ENCODE measurements around the gene NOD1. TPM values are rescaled to one million over a fixed set of nuclear protein-coding genes. Genes with fewer than 3 reads are reported as not detected.
A peak's percentile ranks its signal among the peaks of the same experiment; 100 is the strongest.

Gene NOD1
- polyA plus RNA-seq, 3 donors, result 2.8 to 15.0 (median 4.6) TPM

GRCh38 chr7:30395676-30396075 is 82.9 kb downstream of the NOD1 start:
- no peak for TF ChIP-seq CTCF (IDR thresholded peaks at IDR 0.05)
- Mint-ChIP-seq H3K9me3 (no peaks in the 10 kb centered on the region), H3K4me3 (no peak overlapping the region), H3K36me3 (peaks cover 7 to 15% of the 10 kb centered on the region in 2 donors), H3K4me1 (peaks cover 4% of the 10 kb centered on the region), H3K27me3 (ENCODE audit: low read depth in 3 of 3) (no peaks in the 10 kb centered on the region), H3K27ac (peak overlapping the region in 2 of 7 donors; percentile 32 to 51)
- no peak for DNase-seq
- H3K4me2 ChIP-seq (replicated peaks; ENCODE audit: extremely low read depth, low read length, poor library complexity, severe bottlenecking), result no peak overlapping the region
- peaks cover 0 to 13% of the 10 kb centered on the region in 2 donors for H3K36me3 ChIP-seq (replicated peaks in 1 of 2; ENCODE audit: control insufficient read depth in 1 of 2, insufficient read depth in 2 of 2, low read length in 2 of 2)
- no peaks in the 10 kb centered on the region for H3K79me2 ChIP-seq (ENCODE audit: insufficient read depth, low read length)
- H2AFZ ChIP-seq (ENCODE audit: insufficient read depth, low read depth, low read length, poor library complexity, severe bottlenecking), result no peak overlapping the region
- H3K4me1 ChIP-seq (ENCODE audit: control insufficient read depth in 1 of 2, insufficient read depth in 2 of 2, low read length in 2 of 2), result no peaks in the 10 kb centered on the region
- no CpG with 5 or more reads among the region's 4 CpGs for WGBS (ENCODE audit: insufficient coverage)
- H4K20me1 ChIP-seq (ENCODE audit: insufficient read depth, low read length), result no peaks in the 10 kb centered on the region
- intact Hi-C loops (cut with micrococcal nuclease), result no loop called here
- no peaks in the 10 kb centered on the region for H3K9me3 ChIP-seq (replicated peaks in 1 of 2; ENCODE audit: control insufficient read depth in 1 of 2, insufficient read depth in 1 of 2, low read length in 2 of 2)
- no peak overlapping the region for H3K27ac ChIP-seq (ENCODE audit: low read depth in 1 of 2, low read length in 2 of 2)
- no peaks in the 10 kb centered on the region for H3K27me3 ChIP-seq (ENCODE audit: control insufficient read depth in 2 of 2, insufficient read depth in 2 of 2, low read length in 2 of 2)
- no peak overlapping the region for H3K9ac ChIP-seq (ENCODE audit: insufficient read depth, low read length, poor library complexity, severe bottlenecking)
- no peak overlapping the region for H3K4me3 ChIP-seq (replicated peaks in 1 of 3; ENCODE audit: low read depth in 2 of 3, low read length in 3 of 3)

GRCh38 chr7:30391806-30392205 is 86.8 kb downstream of the NOD1 start:
- no peak overlapping the region for H3K4me2 ChIP-seq (replicated peaks; ENCODE audit: extremely low read depth, low read length, poor library complexity, severe bottlenecking)
- H3K9me3 ChIP-seq (replicated peaks in 1 of 2; ENCODE audit: control insufficient read depth in 1 of 2, insufficient read depth in 1 of 2, low read length in 2 of 2), result no peaks in the 10 kb centered on the region
- intact Hi-C loops (cut with micrococcal nuclease), result no loop called here
- H2AFZ ChIP-seq (ENCODE audit: insufficient read depth, low read depth, low read length, poor library complexity, severe bottlenecking), result no peak overlapping the region
- TF ChIP-seq CTCF (IDR thresholded peaks at IDR 0.05), result no peak
- 100% methylated on average over 5 of the region's 6 CpGs for WGBS (ENCODE audit: insufficient coverage)
- no peak overlapping the region for H3K27ac Mint-ChIP-seq
- peaks cover 13% of the 10 kb centered on the region for H3K4me1 Mint-ChIP-seq
- H3K4me3 ChIP-seq (replicated peaks in 1 of 3; ENCODE audit: low read depth in 2 of 3, low read length in 3 of 3), result no peak overlapping the region
- H3K79me2 ChIP-seq (ENCODE audit: insufficient read depth, low read length), result no peaks in the 10 kb centered on the region
- H3K9me3 Mint-ChIP-seq, result peaks cover 3 to 14% (median 5%) of the 10 kb centered on the region in 7 donors
- H3K9ac ChIP-seq (ENCODE audit: insufficient read depth, low read length, poor library complexity, severe bottlenecking), result no peak overlapping the region
- H3K27me3 Mint-ChIP-seq (ENCODE audit: low read depth in 3 of 3), result peaks cover 0 to 2% (median 0%) of the 10 kb centered on the region in 3 donors
- no peak overlapping the region for H3K4me3 Mint-ChIP-seq
- no peak overlapping the region for H3K27ac ChIP-seq (ENCODE audit: low read depth in 1 of 2, low read length in 2 of 2)
- peaks cover 12 to 26% of the 10 kb centered on the region in 2 donors for H3K36me3 Mint-ChIP-seq
- H3K4me1 ChIP-seq (ENCODE audit: control insufficient read depth in 1 of 2, insufficient read depth in 2 of 2, low read length in 2 of 2), result peaks cover 2 to 6% of the 10 kb centered on the region in 2 donors
- no peaks in the 10 kb centered on the region for H3K27me3 ChIP-seq (ENCODE audit: control insufficient read depth in 2 of 2, insufficient read depth in 2 of 2, low read length in 2 of 2)
- peaks cover 0 to 16% of the 10 kb centered on the region in 2 donors for H3K36me3 ChIP-seq (replicated peaks in 1 of 2; ENCODE audit: control insufficient read depth in 1 of 2, insufficient read depth in 2 of 2, low read length in 2 of 2)
- DNase-seq, result no peak
- no peaks in the 10 kb centered on the region for H4K20me1 ChIP-seq (ENCODE audit: insufficient read depth, low read length)

All from CD14-positive monocyte (primary cell).